Lower leg skin (tissue), 4 donors: ENCODE results near the gene ZFYVE16. TPM values are rescaled to one million over a fixed set of nuclear protein-coding genes. Genes with fewer than 3 reads are reported as not detected.

Experiments used
- DNase-seq, 2 donors: peaks; one replicate each; pipeline ENCODE4 v3.0.0-alpha.2; 2019; ENCODE audit warnings: low spot score in 2 of 2
- H3K4me3 ChIP-seq: fragments of 200-600 bp; sonication (generic); 2 replicates; pipeline ENCODE4 v1.5.1; 2017; ENCODE audit warnings: mild to moderate bottlenecking, low read depth; ENCODE audit not compliant: poor library complexity, severe bottlenecking
- CTCF ChIP-seq, 3 donors: fragments of 450-650 bp; IDR thresholded peaks; one replicate each; pipeline ENCODE4 v1.5.1; 2016; ENCODE audit warnings: antibody characterized with exemption in 3 of 3, mild to moderate bottlenecking in 3 of 3, moderate library complexity in 2 of 3
- POLR2A ChIP-seq, 2 donors: fragments of 450-650 bp; IDR thresholded peaks; one replicate each; pipeline ENCODE4 v1.6.1; 2016 to 2017; ENCODE audit warnings: antibody characterized with exemption in 2 of 2, mild to moderate bottlenecking in 1 of 2, moderate library complexity in 1 of 2
- WGBS, 2 donors: methylation state at CpG; one replicate each; pipeline ENCODE4 v1.1.5; 2018; 5-methylcytosine and 5-hydroxymethylcytosine counted together
- intact Hi-C: fragments of 100-400 bp; cut with DNase I; formaldehyde crosslinking; loops from one replicate; pipeline ENCODE4 v1.15.0; 2023; ENCODE audit warnings: low total_unique reads
- total RNA-seq, 4 donors: library from RNA; depleted of rRNA; stranded (reverse); fragments of >200 nt; gene quantifications; one replicate each; pipeline ENCODE4 v1.1.0, GENCODE V29; 2016

Gene ZFYVE16
- 10 to 100 TPM; 11.7 to 19.2 (median 13.4) TPM for total RNA-seq

DNA sequence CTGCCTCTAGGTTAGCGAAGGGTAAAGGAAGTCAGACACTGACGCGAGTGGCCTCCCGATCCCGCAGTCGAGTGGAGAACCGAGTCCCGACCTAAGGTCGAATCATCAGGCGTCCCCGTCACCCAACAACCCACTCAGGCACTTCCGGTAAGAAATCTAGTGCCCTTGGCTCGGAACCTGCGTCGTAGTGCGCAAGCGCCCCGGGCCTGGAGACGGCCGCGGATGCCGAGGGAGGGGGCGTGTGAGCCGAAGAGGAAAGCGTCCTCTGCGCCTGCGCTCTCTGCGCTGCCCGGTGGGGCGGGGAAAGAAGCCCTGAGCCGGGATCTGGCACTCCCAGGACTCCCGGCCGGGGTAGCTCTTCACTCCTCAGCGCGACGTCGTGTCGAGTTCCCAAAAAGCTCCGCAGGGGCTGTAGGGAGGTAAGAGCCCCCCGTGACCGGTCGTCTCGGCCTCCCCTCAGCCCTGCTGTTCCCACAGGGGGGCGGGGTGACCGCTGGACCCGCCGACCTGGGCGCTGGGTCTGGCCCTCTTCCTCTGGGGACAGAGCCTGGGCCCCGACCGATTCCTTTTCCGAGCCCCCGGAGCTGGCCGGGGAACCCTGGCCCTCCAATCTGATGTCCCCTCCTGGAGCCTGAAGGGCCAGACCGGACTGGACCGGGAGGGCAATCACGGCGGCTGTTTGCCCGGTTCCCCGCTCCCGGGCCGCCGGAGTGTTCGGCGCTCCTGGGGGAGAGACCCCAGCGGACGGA is at the start of gene ZFYVE16:
TSS of gene ZFYVE16 (plus strand) at position 330 of the 749 bp plus-strand sequence. CDS start 26,084 bp downstream, outside the sequence.
- peak; percentile 97 to 99 for DNase-seq
- H3K4me3 ChIP-seq = peak within 1 kb of the TSS; percentile 86
- intact Hi-C loops = no loop called here
- WGBS, 2 donors = 0% methylated on average over 27 to 33 of the region's 66 CpGs
- TF ChIP-seq POLR2A (IDR thresholded peaks at IDR 0.05) (peak in 1 of 2 donors; percentile 6), CTCF (IDR thresholded peaks at IDR 0.05) (no peak)

- no peak overlapping the region for H3K4me3 ChIP-seq
- TF ChIP-seq POLR2A (IDR thresholded peaks at IDR 0.05) (no peak), CTCF (IDR thresholded peaks at IDR 0.05) (no peak)
- DNase-seq = no peak
- intact Hi-C loops = no loop called here
These were observed 46.9 kb upstream of the ZFYVE16 start for GRCh38 chr5:80360914-80361444.

DNA sequence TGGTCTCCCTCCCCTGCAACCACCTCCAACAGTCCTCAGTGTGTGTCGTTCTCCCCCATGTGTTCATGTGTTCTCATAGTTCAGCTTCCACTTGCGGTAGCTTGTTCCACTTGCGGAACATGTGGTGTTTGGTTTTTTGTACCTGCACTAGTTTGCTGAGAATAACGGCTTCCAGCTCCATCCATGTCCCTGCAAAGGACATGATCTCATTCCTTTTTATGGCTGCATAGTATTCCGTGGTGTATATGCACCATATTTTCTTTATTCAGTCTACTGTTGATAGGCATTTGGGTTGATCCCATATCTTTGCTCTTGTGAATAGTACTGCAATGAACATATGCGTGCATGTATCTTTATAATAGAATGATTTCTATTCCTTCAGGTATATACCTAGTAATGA is 43.0 kb upstream of the ZFYVE16 start:
- TF ChIP-seq POLR2A (IDR thresholded peaks at IDR 0.05) (no peak), CTCF (IDR thresholded peaks at IDR 0.05) (no peak)
- WGBS, 2 donors = 91 to 97% methylated on average over 6 of the region's 6 CpGs
- DNase-seq = no peak
- no peak overlapping the region for H3K4me3 ChIP-seq
- intact Hi-C loops = no loop called here

GRCh38 chr5:80368661-80369480 is 39.0 kb upstream of the ZFYVE16 start:
- intact Hi-C loops = no loop called here
- 50 to 54% methylated on average over 4 of the region's 4 CpGs for WGBS, 2 donors
- no peak for DNase-seq
- no peak overlapping the region for H3K4me3 ChIP-seq
- TF ChIP-seq CTCF (IDR thresholded peaks at IDR 0.05) = no peak
- TF ChIP-seq POLR2A (IDR thresholded peaks at IDR 0.05) = no peak

DNA sequence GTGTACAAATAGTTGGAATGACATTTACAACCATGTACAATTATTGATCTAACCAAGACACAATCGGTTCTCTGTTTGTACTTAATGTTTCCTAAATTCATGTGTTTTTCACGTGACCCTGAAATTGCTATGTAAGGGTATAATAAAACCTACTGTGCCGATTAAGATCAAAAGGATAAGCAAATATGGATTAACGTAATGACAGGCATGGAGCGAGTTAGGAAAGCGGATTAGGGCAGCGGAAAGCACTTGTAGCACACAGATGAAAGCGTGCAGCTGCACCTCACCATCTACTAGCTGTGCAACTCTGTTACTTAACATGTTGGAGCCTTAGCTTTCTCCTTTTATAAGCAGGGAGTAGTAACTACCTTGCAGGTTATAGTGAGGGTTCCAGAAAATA is 38.3 kb upstream of the ZFYVE16 start:
- TF ChIP-seq POLR2A (IDR thresholded peaks at IDR 0.05) (no peak), CTCF (IDR thresholded peaks at IDR 0.05) (no peak)
- 65 to 72% methylated on average over 8 of the region's 8 CpGs for WGBS, 2 donors
- no peak overlapping the region for H3K4me3 ChIP-seq
- no peak for DNase-seq
- intact Hi-C loops = no loop called here
